Endothelial cell of umbilical vein (primary cell): ENCODE results near the gene KCNQ1OT1. TPM values are rescaled to one million over a fixed set of nuclear protein-coding genes. Genes with fewer than 3 reads are reported as not detected.

ENCODE experiments used
- BruUV-seq: library from RNA; stranded (reverse); fragments of 400-500 nt; replicated peaks from 2 replicates; lab custom pipeline; 2021; lab: Mats Ljungman, UMichigan
- CTCF ChIA-PET: fragments of 300-600, 350-600 bp; sonication (Branson Sonifier 250); formaldehyde crosslinking; loops from one replicate; lab custom pipeline; 2021; ENCODE audit warnings: antibody characterized with exemption, inconsistent platforms; lab: Charles Lee
- POLR2A ChIA-PET: fragments of 300-600, 350-600 bp; sonication (Branson Sonifier 250); formaldehyde crosslinking; loops from one replicate; lab custom pipeline; 2021; ENCODE audit warnings: antibody characterized with exemption, inconsistent platforms; lab: Charles Lee
- DNase-seq: peaks from one replicate; pipeline ENCODE4 v3.0.0-alpha.2; 2011; ENCODE audit warnings: low read depth, low spot score
- FAIRE-seq: peaks from 2 replicates; lab custom pipeline; 2011; peaks lifted over from hg19 to GRCh38; lab: Jason Lieb, UNC
- H2AFZ ChIP-seq: 2 replicates; pipeline ENCODE4 v1.6.0; 2012; ENCODE audit warnings: low read depth, low read length, control low read depth, inconsistent platforms
- H3K27ac ChIP-seq: 2 replicates; pipeline ENCODE4 v1.5.1; 2011; ENCODE audit warnings: low read depth, mild to moderate bottlenecking, control low read depth, low read length, moderate library complexity; ENCODE audit not compliant: insufficient read depth
- H3K27me3 ChIP-seq, 2 experiments: 2 replicates each; pipeline versions ENCODE4 v1.6.0 to v1.6.1; 2011; ENCODE audit warnings: low read length in 2 of 2, mixed read lengths in 1 of 2; ENCODE audit not compliant: control insufficient read depth in 2 of 2, insufficient read depth in 2 of 2
- H3K36me3 ChIP-seq, 2 experiments: 2 replicates in 1 of 2; 3 replicates in 1 of 2; pipeline ENCODE4 v1.5.1; 2011; ENCODE audit warnings: low read length in 2 of 2, mild to moderate bottlenecking in 1 of 2, moderate library complexity in 1 of 2; ENCODE audit not compliant: control insufficient read depth in 2 of 2, insufficient read depth in 2 of 2; ENCODE audit errors: extremely low read depth in 1 of 2
- H3K4me1 ChIP-seq: 3 replicates; pipeline ENCODE4 v1.5.1; 2011; ENCODE audit warnings: mild to moderate bottlenecking, low read length; ENCODE audit not compliant: control insufficient read depth, insufficient read depth; ENCODE audit errors: extremely low read depth
- H3K4me2 ChIP-seq: 2 replicates; pipeline ENCODE4 v1.6.1; 2011; ENCODE audit warnings: low read length, control low read depth, mixed read lengths; ENCODE audit not compliant: insufficient read depth
- H3K4me3 ChIP-seq, 3 experiments: fragments of 200-600 bp in 1 of 3; sonication (generic), shearing (Covaris generic) in 1 of 3; replicated peaks in 1 of 3; 2 replicates each; pipeline ENCODE4 v1.5.1; 2011 to 2016; ENCODE audit warnings: control low read depth in 3 of 3, low read length in 3 of 3, mild to moderate bottlenecking in 2 of 3, inconsistent platforms in 1 of 3, low read depth in 1 of 3, moderate library complexity in 1 of 3; ENCODE audit not compliant: insufficient read depth in 1 of 3
- H3K79me2 ChIP-seq: 2 replicates; pipeline ENCODE4 v1.6.0; 2012; ENCODE audit warnings: low read length, inconsistent platforms; ENCODE audit not compliant: control insufficient read depth, insufficient read depth
- H3K9ac ChIP-seq: replicated peaks from 2 replicates; pipeline ENCODE3; 2011; ENCODE audit warnings: low read length, control low read depth; ENCODE audit not compliant: insufficient read depth; ENCODE audit errors: extremely low read depth
- H3K9me1 ChIP-seq: replicated peaks from 3 replicates; pipeline ENCODE4 v1.6.0; 2011; ENCODE audit warnings: mild to moderate bottlenecking, low read length; ENCODE audit not compliant: control insufficient read depth, insufficient read depth; ENCODE audit errors: extremely low read depth
- H3K9me3 ChIP-seq: replicated peaks from 2 replicates; pipeline ENCODE4 v1.5.1; 2012; ENCODE audit warnings: low read length, inconsistent platforms; ENCODE audit not compliant: control insufficient read depth, insufficient read depth
- H4K20me1 ChIP-seq: replicated peaks from 2 replicates; pipeline ENCODE3; 2011; ENCODE audit warnings: mild to moderate bottlenecking, low read length; ENCODE audit not compliant: control insufficient read depth, insufficient read depth; ENCODE audit errors: extremely low read depth
- EZH2 ChIP-seq: IDR thresholded peaks from 2 replicates; pipeline ENCODE4 v1.6.1; 2012; ENCODE audit warnings: borderline replicate concordance, low read depth, mild to moderate bottlenecking, moderate library complexity, low read length, inconsistent platforms; ENCODE audit not compliant: severe bottlenecking
- FOS ChIP-seq: IDR thresholded peaks from 2 replicates; pipeline ENCODE4 v1.6.1; 2011; ENCODE audit warnings: mild to moderate bottlenecking, low read length, moderate library complexity, borderline replicate concordance; ENCODE audit not compliant: insufficient read depth
- GATA2 ChIP-seq: IDR thresholded peaks from 2 replicates; pipeline ENCODE4 v1.7.0; 2011; ENCODE audit warnings: low read depth, mild to moderate bottlenecking, moderate library complexity, mixed read lengths, low read length; ENCODE audit not compliant: insufficient read length, insufficient read depth
- JUN ChIP-seq: IDR thresholded peaks from 2 replicates; pipeline ENCODE4 v1.6.1; 2011; ENCODE audit warnings: borderline replicate concordance, low read depth; ENCODE audit not compliant: insufficient read length, insufficient read depth
- MAX ChIP-seq: IDR thresholded peaks from 2 replicates; pipeline ENCODE4 v1.6.1; 2011; ENCODE audit not compliant: insufficient read depth, insufficient read length
- MYC ChIP-seq: IDR thresholded peaks from one replicate; pipeline ENCODE4 v1.6.1; 2011; ENCODE audit warnings: mild to moderate bottlenecking, low read depth, low read length
- POLR2A ChIP-seq: IDR thresholded peaks from 2 replicates; pipeline ENCODE4 v1.6.1; 2012; ENCODE audit warnings: low read depth, mild to moderate bottlenecking, control low read depth, low read length
- POLR2AphosphoS5 ChIP-seq: IDR thresholded peaks from 2 replicates; pipeline ENCODE4 v1.6.1; 2012; ENCODE audit warnings: low read depth, mild to moderate bottlenecking, control low read depth, low read length, moderate library complexity; ENCODE audit not compliant: insufficient read depth
- dilution Hi-C: fragments of 300-500 bp; cut with MboI; formaldehyde crosslinking; loops from one replicate; pipeline ENCODE4 v1.15.0; 2019; ENCODE audit warnings: low sequenced_read_pairs; ENCODE audit not compliant: extremely low pct_ligation_motif_present
- intact Hi-C: fragments of 100-400 bp; cut with micrococcal nuclease; formaldehyde crosslinking; loops from one replicate; pipeline ENCODE4 v1.10.0; 2022
- polyA plus RNA-seq, 4 experiments: library from polyadenylated mRNA; depleted of rRNA in 3 of 4; stranded (reverse) in 3 of 4; unstranded in 1 of 4; fragments of >200 nt; gene quantifications; 2 replicates each; pipeline versions ENCODE4 v1.2.1 to v1.2.3, GENCODE V29; 2011 to 2012; ENCODE audit warnings: missing spikeins in 1 of 4
- total RNA-seq: library from RNA; stranded (reverse); gene quantifications from 2 replicates; pipeline ENCODE4 v1.2.3, GENCODE V29; 2021
- TF ChIP-seq, protein P1 (sequence below), 2 donors: IDR thresholded peaks; 1 replicate in 1 of 2; 2 replicates in 1 of 2; pipeline ENCODE4 v1.5.1; 2011; ENCODE audit warnings: low read length in 2 of 2, mild to moderate bottlenecking in 2 of 2, moderate library complexity in 2 of 2, control low read depth in 1 of 2, inconsistent platforms in 1 of 2, low read depth in 1 of 2; ENCODE audit not compliant: insufficient read depth in 1 of 2; ENCODE audit errors: extremely low read depth in 1 of 2

Gene KCNQ1OT1
- total and polyA plus RNA-seq, 2 donors (not counting 3 experiments of a cell fraction or from before 2014, with no cell fraction given), result 0.11 to 1.8 TPM

DNA sequence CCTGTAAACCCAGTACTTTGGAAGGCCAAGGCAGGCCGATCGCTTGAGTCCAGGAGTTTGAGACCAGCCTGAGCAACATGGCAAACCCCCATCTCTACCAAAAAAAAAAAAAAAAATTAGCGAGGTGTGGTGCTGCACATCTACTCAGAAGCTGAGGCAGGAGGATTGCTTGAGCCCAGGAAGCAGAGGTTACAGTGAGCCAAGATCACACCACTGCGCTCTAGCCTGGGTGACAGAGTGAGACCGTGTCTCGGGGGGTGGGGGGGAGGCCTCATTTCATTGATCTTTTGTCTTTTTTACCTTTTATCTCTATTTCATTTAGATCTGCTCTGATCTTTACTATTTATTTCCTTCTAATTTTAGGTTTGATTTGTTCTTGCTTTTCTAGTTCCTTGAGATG lies 51.8 kb downstream of the KCNQ1OT1 start:
- Histone ChIP-seq H3K27me3 (no peaks in the 10 kb centered on the region), H3K4me3 (no peak overlapping the region), H4K20me1 (no peaks in the 10 kb centered on the region), H3K4me1 (no peaks in the 10 kb centered on the region), H3K79me2 (no peaks in the 10 kb centered on the region), H3K9me1 (no peaks in the 10 kb centered on the region), H3K9me3 (peaks cover 8% of the 10 kb centered on the region), H3K36me3 (no peaks in the 10 kb centered on the region), H2AFZ (no peak overlapping the region), H3K27ac (no peak overlapping the region), H3K4me2 (no peak overlapping the region), H3K9ac (no peak overlapping the region)
- dilution Hi-C loops, result no loop called here
- POLR2A ChIA-PET, result interaction anchor here (0.7 kb wide), 1 partner anchor 155 kb away, joined by 4 read pairs; no protein-coding TSS in a partner anchor
- DNase-seq, result no peak
- BruUV-seq, result no TSS peak
- CTCF ChIA-PET, result no interaction called here
- TF ChIP-seq EZH2 (no peak), JUN (no peak), GATA2 (no peak), POLR2A (no peak), FOS (no peak), MYC (no peak), POLR2AphosphoS5 (no peak), MAX (no peak)
- TF ChIP-seq, protein P1, sequence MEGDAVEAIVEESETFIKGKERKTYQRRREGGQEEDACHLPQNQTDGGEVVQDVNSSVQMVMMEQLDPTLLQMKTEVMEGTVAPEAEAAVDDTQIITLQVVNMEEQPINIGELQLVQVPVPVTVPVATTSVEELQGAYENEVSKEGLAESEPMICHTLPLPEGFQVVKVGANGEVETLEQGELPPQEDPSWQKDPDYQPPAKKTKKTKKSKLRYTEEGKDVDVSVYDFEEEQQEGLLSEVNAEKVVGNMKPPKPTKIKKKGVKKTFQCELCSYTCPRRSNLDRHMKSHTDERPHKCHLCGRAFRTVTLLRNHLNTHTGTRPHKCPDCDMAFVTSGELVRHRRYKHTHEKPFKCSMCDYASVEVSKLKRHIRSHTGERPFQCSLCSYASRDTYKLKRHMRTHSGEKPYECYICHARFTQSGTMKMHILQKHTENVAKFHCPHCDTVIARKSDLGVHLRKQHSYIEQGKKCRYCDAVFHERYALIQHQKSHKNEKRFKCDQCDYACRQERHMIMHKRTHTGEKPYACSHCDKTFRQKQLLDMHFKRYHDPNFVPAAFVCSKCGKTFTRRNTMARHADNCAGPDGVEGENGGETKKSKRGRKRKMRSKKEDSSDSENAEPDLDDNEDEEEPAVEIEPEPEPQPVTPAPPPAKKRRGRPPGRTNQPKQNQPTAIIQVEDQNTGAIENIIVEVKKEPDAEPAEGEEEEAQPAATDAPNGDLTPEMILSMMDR (IDR thresholded peaks at IDR 0.05; ENCODE audit: extremely low read depth in 1 of 2, insufficient read depth in 1 of 2, low read depth in 1 of 2, low read length in 2 of 2), result no peak
- no peak for FAIRE-seq
- intact Hi-C loops, result no loop called here
